Measurements from ENCODE around the gene QTRT2. TPM values are rescaled to one million over a fixed set of nuclear protein-coding genes. Genes with fewer than 3 reads are reported as not detected.

QTRT2 gene
- total and polyA plus RNA-seq, 2 of the 8 experiments (the other 6 are each of a cell fraction or from before 2014, with no cell fraction given) = 13.3 to 54.5 TPM

GRCh38 chr3:114052216-114052615 lies 4.3 kb upstream of the QTRT2 start:
- Histone ChIP-seq H2BK12ac (ENCODE audit: low read depth, low read length) (no peak overlapping the region), H3K9ac (replicated peaks in 1 of 4; ENCODE audit: extremely low read depth in 1 of 4, low read depth in 3 of 4, low read length in 3 of 4) (no peak overlapping the region), H3K9me3 (ENCODE audit: insufficient read depth in 2 of 2, low read depth in 1 of 2, low read length in 1 of 2) (no peaks in the 10 kb centered on the region), H3K23ac (ENCODE audit: insufficient read length) (no peak overlapping the region), H3K36me3 (ENCODE audit: control insufficient read depth in 2 of 4, insufficient read depth in 4 of 4, low read length in 3 of 4) (no peaks in the 10 kb centered on the region), H3K4me1 (replicated peaks in 1 of 4; ENCODE audit: control insufficient read depth in 3 of 4, insufficient read depth in 4 of 4, low read length in 3 of 4) (peaks cover 0 to 3% (median under 1%) of the 10 kb centered on the region in 4 experiments; a peak in 2 of 7 replicates), H3K18ac (ENCODE audit: extremely low read depth, low read length) (no peak overlapping the region), H4K8ac (ENCODE audit: extremely low read depth, insufficient read depth, low read length) (no peak overlapping the region), H4K5ac (ENCODE audit: insufficient read length, low read depth, low read length) (no peak overlapping the region), H2BK20ac (ENCODE audit: low read length) (no peak overlapping the region), H3K56ac (replicated peaks; ENCODE audit: insufficient read length, low read depth, low read length) (no peak overlapping the region), H3K79me2 (ENCODE audit: control insufficient read depth in 1 of 2, insufficient read depth in 2 of 2, low read length in 2 of 2) (peaks cover 4 to 7% of the 10 kb centered on the region in 2 experiments), H3K14ac (ENCODE audit: insufficient read length) (no peak overlapping the region), H3K27ac (ENCODE audit: low read depth, low read length) (no peak overlapping the region), H3K4me2 (ENCODE audit: insufficient read depth in 1 of 2, low read depth in 2 of 2, low read length in 2 of 2) (no peak overlapping the region), H3K4ac (replicated peaks; ENCODE audit: insufficient read length, low read depth, low read length) (no peak overlapping the region), H2BK15ac (ENCODE audit: low read length) (no peak overlapping the region), H2BK120ac (replicated peaks; ENCODE audit: low read depth, low read length) (no peak overlapping the region), H3K23me2 (ENCODE audit: low read depth, low read length) (peaks cover 3% of the 10 kb centered on the region; the same call in 1 of the 2 replicates), H4K91ac (replicated peaks; ENCODE audit: insufficient read length, low read length) (no peak overlapping the region), H2BK5ac (ENCODE audit: low read depth, low read length) (no peak overlapping the region), H2AFZ (ENCODE audit: low read length) (no peak overlapping the region), H4K20me1 (replicated peaks in 1 of 2; ENCODE audit: control insufficient read depth in 1 of 2, insufficient read depth in 2 of 2, low read length in 2 of 2) (no peaks in the 10 kb centered on the region), H3K4me3 (ENCODE audit: extremely low read depth in 1 of 4, insufficient read depth in 2 of 4, low read depth in 3 of 4, low read length in 4 of 4) (no peak overlapping the region), H2AK5ac (ENCODE audit: low read depth, low read length) (no peak overlapping the region), H3K27me3 (replicated peaks in 1 of 4; ENCODE audit: control insufficient read depth in 3 of 4, extremely low read depth in 1 of 4, insufficient read depth in 3 of 4, low read length in 3 of 4) (peaks cover 0 to 6% (median 0%) of the 10 kb centered on the region in 4 experiments; a peak in 1 of 7 replicates), H3K79me1 (ENCODE audit: low read depth, low read length) (peaks cover 2% of the 10 kb centered on the region; the same call in 1 of the 2 replicates)
- ChIA-PET POLR2A (ENCODE audit: partially characterized antibody) (no interaction called here), CTCF (ENCODE audit: partially characterized antibody) (no interaction called here)
- TF ChIP-seq NRF1 (IDR thresholded peaks at IDR 0.05; ENCODE audit: low read depth, low read length) (no peak), ATF2 (IDR thresholded peaks at IDR 0.05; ENCODE audit: low read length) (no peak), CBX5 (IDR thresholded peaks at IDR 0.05; ENCODE audit: low read depth, low read length) (no peak), CHD2 (IDR thresholded peaks at IDR 0.05; ENCODE audit: low read length) (no peak), RAD21 (IDR thresholded peaks at IDR 0.05 in 1 of 2, conservative IDR thresholded peaks at IDR 0.05 in 1 of 2; ENCODE audit: low read depth in 2 of 2, low read length in 2 of 2) (no peak), BACH1 (IDR thresholded peaks at IDR 0.05; ENCODE audit: low read length) (no peak), CBX8 (IDR thresholded peaks at IDR 0.05; ENCODE audit: borderline replicate concordance, low read depth, low read length) (no peak), RFX5 (IDR thresholded peaks at IDR 0.05; ENCODE audit: borderline replicate concordance, low read depth, low read length) (no peak)
- DNase-seq (ENCODE audit: low read depth in 1 of 2, low spot score in 2 of 2) (no peak), FAIRE-seq (no peak)
- 86% methylated on average over 2 of the region's 2 CpGs; no CpG with 5 or more reads in 1 of the 2 experiments for WGBS, 2 experiments (ENCODE audit: extremely low coverage in 1 of 2, insufficient coverage in 1 of 2, insufficient read length in 1 of 2, insufficient replicate concordance in 2 of 2, low coverage in 1 of 2, low lambda C conversion rate in 2 of 2, missing lambda C conversion rate in 1 of 2)

All from H1 (cell line).